H1 (cell line): ENCODE measurements around the gene ACE. TPM values are rescaled to one million over a fixed set of nuclear protein-coding genes. Genes with fewer than 3 reads are reported as not detected.

ENCODE experiments used
- CTCF ChIA-PET: fragments of 300-600 bp; sonication (Branson Sonifier 250); formaldehyde crosslinking; loops from one replicate; lab custom pipeline; 2021; ENCODE audit not compliant: partially characterized antibody; lab: Charles Lee
- POLR2A ChIA-PET: fragments of 300-600 bp; sonication (Branson Sonifier 250); formaldehyde crosslinking; loops from one replicate; lab custom pipeline; 2021; ENCODE audit warnings: inconsistent platforms; ENCODE audit not compliant: partially characterized antibody; lab: Charles Lee
- DNase-seq, 2 experiments: peaks; one replicate each; pipeline versions ENCODE4 v3.0.0 to v3.0.0-alpha.2; 2010 to 2022; ENCODE audit warnings: low spot score in 2 of 2, low read depth in 1 of 2, mixed read lengths in 1 of 2
- FAIRE-seq: peaks from 2 replicates; lab custom pipeline; 2011; peaks lifted over from hg19 to GRCh38; lab: Jason Lieb, UNC
- H2AFZ ChIP-seq: 2 replicates; pipeline ENCODE4 v1.8.1; 2012; ENCODE audit warnings: low read length, inconsistent platforms
- H2AK5ac ChIP-seq: 2 replicates; pipeline ENCODE4 v1.6.1; 2013; ENCODE audit warnings: low read depth, low read length
- H2BK120ac ChIP-seq: replicated peaks from 2 replicates; pipeline ENCODE3; 2013; ENCODE audit warnings: low read depth, low read length, inconsistent platforms
- H2BK12ac ChIP-seq: 2 replicates; pipeline ENCODE4 v1.6.1; 2013; ENCODE audit warnings: low read depth, low read length
- H2BK15ac ChIP-seq: 2 replicates; pipeline ENCODE4 v1.6.1; 2013; ENCODE audit warnings: low read length
- H2BK20ac ChIP-seq: 2 replicates; pipeline ENCODE4 v1.6.1; 2013; ENCODE audit warnings: low read length
- H2BK5ac ChIP-seq: 2 replicates; pipeline ENCODE4 v1.6.1; 2013; ENCODE audit warnings: low read depth, low read length
- H3K14ac ChIP-seq: 2 replicates; pipeline ENCODE4 v1.6.1; 2013; ENCODE audit warnings: inconsistent platforms; ENCODE audit not compliant: insufficient read length
- H3K18ac ChIP-seq: 2 replicates; pipeline ENCODE4 v1.6.1; 2013; ENCODE audit warnings: low read length; ENCODE audit errors: extremely low read depth
- H3K23ac ChIP-seq: 2 replicates; pipeline ENCODE4 v1.6.1; 2013; ENCODE audit warnings: inconsistent platforms; ENCODE audit not compliant: insufficient read length
- H3K23me2 ChIP-seq: 2 replicates; pipeline ENCODE4 v1.6.1; 2013; ENCODE audit warnings: low read depth, low read length
- H3K27ac ChIP-seq: 2 replicates; pipeline ENCODE4 v1.6.1; 2011; ENCODE audit warnings: low read depth, low read length, inconsistent platforms
- H3K27me3 ChIP-seq, 4 experiments: replicated peaks in 1 of 4; 1 replicate in 1 of 4; 2 replicates in 3 of 4; pipeline versions ENCODE4 v1.6.1 to v1.8.1; 2011 to 2013; ENCODE audit warnings: low read length in 3 of 4, mild to moderate bottlenecking in 3 of 4, inconsistent platforms in 2 of 4, mixed read lengths in 2 of 4, moderate library complexity in 1 of 4; ENCODE audit not compliant: control insufficient read depth in 3 of 4, insufficient read depth in 3 of 4; ENCODE audit errors: extremely low read depth in 1 of 4
- H3K36me3 ChIP-seq, 4 experiments: 2 replicates each; pipeline versions ENCODE4 v1.6.1 to v1.8.1; 2011 to 2013; ENCODE audit warnings: mild to moderate bottlenecking in 4 of 4, low read length in 3 of 4, moderate library complexity in 2 of 4, control low read depth in 1 of 4, inconsistent platforms in 1 of 4; ENCODE audit not compliant: insufficient read depth in 4 of 4, control insufficient read depth in 2 of 4
- H3K4ac ChIP-seq: replicated peaks from 2 replicates; pipeline ENCODE3; 2013; ENCODE audit warnings: low read length, low read depth, mixed read lengths, inconsistent platforms; ENCODE audit not compliant: insufficient read length
- H3K4me1 ChIP-seq, 4 experiments: replicated peaks in 1 of 4; 1 replicate in 1 of 4; 2 replicates in 3 of 4; pipeline versions ENCODE4 v1.6.1 to v1.8.1; 2011 to 2013; ENCODE audit warnings: low read length in 3 of 4, inconsistent platforms in 2 of 4, mixed read lengths in 1 of 4; ENCODE audit not compliant: insufficient read depth in 4 of 4, control insufficient read depth in 3 of 4
- H3K4me2 ChIP-seq, 2 experiments: 2 replicates each; pipeline versions ENCODE4 v1.6.1 to v1.8.1; 2011 to 2013; ENCODE audit warnings: low read depth in 2 of 2, low read length in 2 of 2, control low read depth in 1 of 2, inconsistent platforms in 1 of 2, mild to moderate bottlenecking in 1 of 2; ENCODE audit not compliant: insufficient read depth in 1 of 2
- H3K4me3 ChIP-seq, 4 experiments: fragments of 200-600, 300-600 bp in 1 of 4; sonication (generic), shearing (Covaris generic), sonication (Bioruptor Twin) in 1 of 4; 2 replicates each; pipeline versions ENCODE4 v1.5.1 to v1.8.1; 2011 to 2016; ENCODE audit warnings: low read length in 4 of 4, low read depth in 3 of 4, control low read depth in 2 of 4, inconsistent platforms in 2 of 4, mild to moderate bottlenecking in 2 of 4, mixed read lengths in 1 of 4, moderate library complexity in 1 of 4; ENCODE audit not compliant: insufficient read depth in 2 of 4; ENCODE audit errors: extremely low read depth in 1 of 4
- H3K56ac ChIP-seq: replicated peaks from 2 replicates; pipeline ENCODE3; 2013; ENCODE audit warnings: low read depth, mild to moderate bottlenecking, mixed read lengths, low read length, inconsistent platforms; ENCODE audit not compliant: insufficient read length
- H3K79me1 ChIP-seq: 2 replicates; pipeline ENCODE4 v1.6.1; 2013; ENCODE audit warnings: low read depth, low read length, control low read depth
- H3K79me2 ChIP-seq, 2 experiments: 2 replicates each; pipeline versions ENCODE4 v1.6.1 to v1.8.1; 2012 to 2013; ENCODE audit warnings: low read length in 2 of 2, mild to moderate bottlenecking in 2 of 2, inconsistent platforms in 1 of 2; ENCODE audit not compliant: insufficient read depth in 2 of 2, control insufficient read depth in 1 of 2
- H3K9ac ChIP-seq, 4 experiments: replicated peaks in 1 of 4; 1 replicate in 1 of 4; 2 replicates in 3 of 4; pipeline versions ENCODE4 v1.6.1 to v1.8.1; 2011 to 2013; ENCODE audit warnings: low read depth in 3 of 4, low read length in 3 of 4, control low read depth in 2 of 4, mild to moderate bottlenecking in 2 of 4, moderate library complexity in 2 of 4, inconsistent platforms in 1 of 4; ENCODE audit errors: extremely low read depth in 1 of 4
- H3K9me3 ChIP-seq, 2 experiments: 2 replicates each; pipeline versions ENCODE4 v1.6.1 to v1.8.1; 2012 to 2013; ENCODE audit warnings: mild to moderate bottlenecking in 2 of 2, moderate library complexity in 2 of 2, control low read depth in 1 of 2, inconsistent platforms in 1 of 2, low read depth in 1 of 2, low read length in 1 of 2, mixed read lengths in 1 of 2; ENCODE audit not compliant: insufficient read depth in 2 of 2
- H4K20me1 ChIP-seq, 2 experiments: replicated peaks in 1 of 2; 2 replicates each; pipeline versions ENCODE3 to v1.8.1; 2011 to 2013; ENCODE audit warnings: inconsistent platforms in 2 of 2, low read length in 2 of 2, mild to moderate bottlenecking in 1 of 2; ENCODE audit not compliant: insufficient read depth in 2 of 2, control insufficient read depth in 1 of 2
- H4K5ac ChIP-seq: 2 replicates; pipeline ENCODE4 v1.6.1; 2013; ENCODE audit warnings: low read length, low read depth, mixed read lengths, inconsistent platforms; ENCODE audit not compliant: insufficient read length
- H4K8ac ChIP-seq: 2 replicates; pipeline ENCODE4 v1.8.0; 2013; ENCODE audit warnings: mild to moderate bottlenecking, moderate library complexity, low read length, inconsistent platforms; ENCODE audit not compliant: insufficient read depth; ENCODE audit errors: extremely low read depth
- H4K91ac ChIP-seq: replicated peaks from 2 replicates; pipeline ENCODE3; 2013; ENCODE audit warnings: low read length, mixed read lengths, inconsistent platforms; ENCODE audit not compliant: insufficient read length
- ASH2L ChIP-seq: fragments of 200-600, 300-600 bp; sonication (generic); IDR thresholded peaks from one replicate; pipeline ENCODE4 v1.7.1; 2017; ENCODE audit warnings: low read length
- ATF3 ChIP-seq: IDR thresholded peaks from 2 replicates; pipeline ENCODE4 v1.6.1; 2011; ENCODE audit warnings: low read depth, mild to moderate bottlenecking, low read length; ENCODE audit not compliant: insufficient read depth
- EGR1 ChIP-seq: IDR thresholded peaks from 2 replicates; pipeline ENCODE4 v1.6.1; 2011; ENCODE audit warnings: low read depth, low read length, borderline replicate concordance
- GABPA ChIP-seq: IDR thresholded peaks from 2 replicates; pipeline ENCODE4 v1.6.1; 2011; ENCODE audit warnings: mild to moderate bottlenecking, low read length, moderate library complexity, borderline replicate concordance; ENCODE audit not compliant: insufficient read depth
- NRF1 ChIP-seq: IDR thresholded peaks from 2 replicates; pipeline ENCODE4 v1.6.1; 2011; ENCODE audit warnings: mild to moderate bottlenecking, low read depth, low read length, improper control_type of control experiment
- RBBP5 ChIP-seq: IDR thresholded peaks from 2 replicates; pipeline ENCODE4 v1.7.1; 2012; ENCODE audit warnings: low read depth, mild to moderate bottlenecking, inconsistent platforms, low read length, moderate library complexity, borderline replicate concordance
- SIX5 ChIP-seq: IDR thresholded peaks from 2 replicates; pipeline ENCODE4 v1.6.1; 2011; ENCODE audit warnings: mild to moderate bottlenecking, low read depth, low read length
- YY1 ChIP-seq: IDR thresholded peaks from 2 replicates; pipeline ENCODE4 v1.6.1; 2011; ENCODE audit warnings: low read depth, mild to moderate bottlenecking, low read length
- ZNF274 ChIP-seq: IDR thresholded peaks from 2 replicates; pipeline ENCODE4 v1.7.0; 2012; ENCODE audit warnings: low read length, borderline replicate concordance; ENCODE audit errors: extremely low read depth
- WGBS, 2 experiments: shearing (Covaris generic) in 1 of 2; methylation state at CpG; one replicate each; pipeline versions ENCODE4 v1.1.6 to v1.1.7; 2013 to 2015; ENCODE audit warnings: low lambda C conversion rate in 2 of 2, mixed read lengths in 2 of 2, inconsistent platforms in 1 of 2, low coverage in 1 of 2, missing lambda C conversion rate in 1 of 2; ENCODE audit not compliant: insufficient replicate concordance in 2 of 2, insufficient coverage in 1 of 2, insufficient read length in 1 of 2; ENCODE audit errors: extremely low coverage in 1 of 2, missing lambda C conversion rate in 1 of 2; 5-methylcytosine and 5-hydroxymethylcytosine counted together
- polyA plus RNA-seq, 7 experiments: library from polyadenylated mRNA; depleted of rRNA in 3 of 7; stranded (reverse) in 5 of 7; unstranded in 2 of 7; fragments of >200 nt in 5 of 7; fragments of 200-250 nt in 2 of 7; gene quantifications; 1 replicate in 5 of 7; 2 replicates in 1 of 7; 4 replicates in 1 of 7; pipeline versions ENCODE4 v1.2.1 to v1.2.3, GENCODE V29; 2011 to 2013; ENCODE audit warnings: missing spikeins in 2 of 7, mixed read lengths in 2 of 7
- total RNA-seq: library from RNA; stranded (reverse); fragmentation: NEBNext Ultra II Directional; extraction: Animal tissue kit (Norgen Biotek cat#: 25700); gene quantifications from 2 replicates; pipeline ENCODE4 v1.2.1, GENCODE V29; 2021

Gene ACE
- total and polyA plus RNA-seq, 2 of the 8 experiments (the other 6 are each of a cell fraction or from before 2014, with no cell fraction given) = 2.5 to 5.5 TPM

GRCh38 chr17:63526861-63527260, 50.0 kb downstream of the ACE start:
- no peaks in the 10 kb centered on the region for H3K79me1 ChIP-seq
- POLR2A ChIA-PET = interaction anchor here (1.0 kb wide), 1 partner anchor 67 kb away, joined by 3 read pairs; no protein-coding TSS in a partner anchor
- H3K27ac ChIP-seq = no peak overlapping the region
- WGBS, 2 experiments = 90% methylated on average over 5 of the region's 5 CpGs; no CpG with 5 or more reads in 1 of the 2 experiments
- no peak overlapping the region for H2BK15ac ChIP-seq
- H3K9ac ChIP-seq = no peak overlapping the region
- FAIRE-seq = no peak
- H3K36me3 ChIP-seq = no peaks in the 10 kb centered on the region
- no peak for DNase-seq
- H3K23me2 ChIP-seq = peaks cover 7% of the 10 kb centered on the region; the same call in 1 of the 2 replicates
- H3K4me2 ChIP-seq = no peak overlapping the region
- H3K9me3 ChIP-seq = no peaks in the 10 kb centered on the region
- H3K4ac ChIP-seq = no peak overlapping the region
- H2BK12ac ChIP-seq = no peak overlapping the region
- H3K18ac ChIP-seq = no peak overlapping the region
- no peak overlapping the region for H3K4me3 ChIP-seq
- no peaks in the 10 kb centered on the region for H3K79me2 ChIP-seq
- no peak overlapping the region for H3K14ac ChIP-seq
- peak overlapping the region; percentile 9; the same call in 1 of the 2 replicates for H4K8ac ChIP-seq
- H2BK120ac ChIP-seq = no peak overlapping the region
- no peak overlapping the region for H2AK5ac ChIP-seq
- H4K5ac ChIP-seq = no peak overlapping the region
- no peak overlapping the region for H3K23ac ChIP-seq
- no peaks in the 10 kb centered on the region for H4K20me1 ChIP-seq
- H2BK5ac ChIP-seq = no peak overlapping the region
- H2BK20ac ChIP-seq = no peak overlapping the region
- CTCF ChIA-PET = interaction anchor here (0.8 to 2.3 kb wide), 4 partner anchors 18 to 91 kb away, joined by 3 to 6 read pairs (median 4); no protein-coding TSS in a partner anchor
- H4K91ac ChIP-seq = no peak overlapping the region
- H3K27me3 ChIP-seq = peaks cover 0 to 10% (median 5%) of the 10 kb centered on the region in 4 experiments; a peak in 5 of 7 replicates
- TF ChIP-seq GABPA (no peak), ASH2L (no peak), YY1 (no peak), RBBP5 (no peak), NRF1 (no peak), ZNF274 (no peak), ATF3 (no peak), EGR1 (no peak), SIX5 (no peak)
- H2AFZ ChIP-seq = no peak overlapping the region
- peaks cover 0 to 3% (median 0%) of the 10 kb centered on the region in 4 experiments; a peak in 3 of 7 replicates for H3K4me1 ChIP-seq
- no peak overlapping the region for H3K56ac ChIP-seq
